Stimulated activated CD8-positive, alpha-beta memory T cell treated with anti-CD3 and anti-CD28 coated beads, Interleukin-4, amount 100 ng/mL, for 24 hours (primary cell): Measurements from ENCODE around the gene EPG5.
"Not testable (repeated sequence)": the region's sequence is repeated elsewhere in the genome, so short reads cannot be mapped to it uniquely, and the experiment has no call there.

Experiments used
- DNase-seq: peaks from one replicate; pipeline ENCODE4 v3.0.0-alpha.2; 2020; ENCODE audit warnings: low read depth

The EPG5 gene, protein sequence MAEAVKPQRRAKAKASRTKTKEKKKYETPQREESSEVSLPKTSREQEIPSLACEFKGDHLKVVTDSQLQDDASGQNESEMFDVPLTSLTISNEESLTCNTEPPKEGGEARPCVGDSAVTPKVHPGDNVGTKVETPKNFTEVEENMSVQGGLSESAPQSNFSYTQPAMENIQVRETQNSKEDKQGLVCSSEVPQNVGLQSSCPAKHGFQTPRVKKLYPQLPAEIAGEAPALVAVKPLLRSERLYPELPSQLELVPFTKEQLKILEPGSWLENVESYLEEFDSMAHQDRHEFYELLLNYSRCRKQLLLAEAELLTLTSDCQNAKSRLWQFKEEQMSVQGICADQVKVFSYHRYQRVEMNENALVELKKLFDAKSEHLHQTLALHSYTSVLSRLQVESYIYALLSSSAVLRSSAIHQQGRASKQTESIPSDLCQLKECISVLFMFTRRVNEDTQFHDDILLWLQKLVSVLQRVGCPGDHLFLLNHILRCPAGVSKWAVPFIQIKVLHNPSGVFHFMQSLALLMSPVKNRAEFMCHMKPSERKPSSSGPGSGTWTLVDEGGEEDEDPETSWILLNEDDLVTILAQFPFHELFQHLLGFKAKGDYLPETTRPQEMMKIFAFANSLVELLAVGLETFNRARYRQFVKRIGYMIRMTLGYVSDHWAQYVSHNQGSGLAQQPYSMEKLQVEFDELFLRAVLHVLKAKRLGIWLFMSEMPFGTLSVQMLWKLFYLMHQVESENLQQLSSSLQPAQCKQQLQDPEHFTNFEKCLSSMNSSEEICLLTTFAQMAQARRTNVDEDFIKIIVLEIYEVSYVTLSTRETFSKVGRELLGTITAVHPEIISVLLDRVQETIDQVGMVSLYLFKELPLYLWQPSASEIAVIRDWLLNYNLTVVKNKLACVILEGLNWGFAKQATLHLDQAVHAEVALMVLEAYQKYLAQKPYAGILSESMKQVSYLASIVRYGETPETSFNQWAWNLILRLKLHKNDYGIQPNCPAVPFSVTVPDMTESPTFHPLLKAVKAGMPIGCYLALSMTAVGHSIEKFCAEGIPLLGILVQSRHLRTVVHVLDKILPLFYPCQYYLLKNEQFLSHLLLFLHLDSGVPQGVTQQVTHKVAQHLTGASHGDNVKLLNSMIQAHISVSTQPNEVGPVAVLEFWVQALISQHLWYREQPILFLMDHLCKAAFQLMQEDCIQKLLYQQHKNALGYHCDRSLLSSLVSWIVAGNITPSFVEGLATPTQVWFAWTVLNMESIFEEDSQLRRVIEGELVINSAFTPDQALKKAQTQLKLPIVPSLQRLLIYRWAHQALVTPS (N-terminal part only)

GRCh38 chr18:45967007-45967706 is at the start of gene EPG5:
Gene EPG5 (minus strand): TSS chr18:45967329. CDS start chr18:45967239, 90 bp downstream.
- DNase-seq: peak; percentile 88

DNA sequence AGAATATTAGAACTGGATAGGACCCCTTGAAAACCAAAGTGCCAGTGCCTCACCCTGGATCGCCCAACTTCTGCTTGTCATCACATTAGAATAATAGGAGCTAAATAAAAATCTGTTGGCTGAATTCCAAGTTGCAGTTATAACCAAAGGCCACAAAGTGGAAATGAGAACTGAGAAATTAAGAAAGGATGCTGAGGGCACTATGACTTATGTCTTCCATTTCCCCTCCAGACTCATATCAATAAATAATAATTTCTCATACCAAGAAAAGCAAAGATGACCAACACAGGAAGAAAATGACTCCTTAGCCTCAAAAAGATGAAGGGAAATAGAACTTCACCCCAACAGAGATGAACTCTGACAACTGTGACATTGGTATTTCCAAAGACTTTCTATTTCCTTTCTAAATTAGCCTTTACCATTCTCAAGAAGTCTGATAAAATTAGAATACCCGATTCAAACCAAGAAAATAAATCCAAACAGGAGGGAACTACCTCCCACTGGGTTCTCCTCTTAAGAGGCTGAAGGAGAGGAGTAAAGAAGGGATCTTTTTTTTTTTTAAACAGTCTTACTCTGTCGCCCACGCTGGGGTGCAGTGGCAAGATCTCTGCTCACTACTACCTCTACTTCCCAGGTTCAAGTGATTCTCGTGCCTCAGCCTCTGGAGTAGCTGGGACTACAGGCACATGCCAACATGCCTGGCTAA is 46.5 kb upstream of the EPG5 start:
- DNase-seq: no peak

DNA sequence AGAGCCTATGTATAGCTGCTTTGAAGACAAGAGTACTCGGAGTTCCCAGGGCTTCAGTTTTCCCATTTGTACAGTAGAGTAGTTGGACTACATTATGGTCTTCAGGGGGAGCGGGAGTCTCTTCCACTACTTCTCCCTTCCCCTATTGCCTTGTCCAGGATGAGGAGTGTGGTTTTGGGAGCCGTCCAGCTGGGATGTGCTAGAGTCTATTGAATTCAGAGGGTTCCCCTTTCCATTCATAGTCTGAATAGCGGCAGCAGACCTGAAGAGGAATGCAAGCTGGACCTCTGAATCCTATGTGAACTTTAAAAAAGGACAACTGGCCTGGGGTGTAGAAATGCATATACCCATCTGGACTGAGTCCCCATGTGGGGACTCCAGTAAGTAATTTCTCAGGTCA is 43.5 kb upstream of the EPG5 start:
- no peak for DNase-seq

- no peak for DNase-seq
Observed at GRCh38 chr18:46010050-46010449, 42.9 kb upstream of the EPG5 start.

GRCh38 chr18:46009125-46009840 is 42.2 kb upstream of the EPG5 start:
- DNase-seq: no peak

DNA sequence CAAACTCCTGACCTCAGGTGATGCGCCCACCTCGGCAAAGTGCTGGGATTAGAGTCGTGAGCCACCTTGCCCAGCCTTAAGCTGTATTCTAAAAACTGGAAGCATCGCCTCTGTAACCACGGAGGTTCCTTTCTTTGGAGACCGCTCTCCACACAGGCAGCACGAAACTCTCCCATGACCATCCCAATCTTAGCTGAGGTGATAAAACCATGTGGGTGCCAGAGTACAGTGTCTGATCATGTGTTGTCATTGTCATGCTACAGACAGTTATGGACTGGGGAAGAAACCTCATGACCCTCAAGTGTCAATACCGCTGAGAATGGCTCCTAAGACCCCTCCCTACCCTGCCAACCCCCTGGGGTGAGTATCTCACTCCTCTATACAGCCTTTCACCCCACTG is 41.4 kb upstream of the EPG5 start:
- no peak for DNase-seq

GRCh38 chr18:46007165-46007564 is 40.0 kb upstream of the EPG5 start:
- no peak for DNase-seq

DNA sequence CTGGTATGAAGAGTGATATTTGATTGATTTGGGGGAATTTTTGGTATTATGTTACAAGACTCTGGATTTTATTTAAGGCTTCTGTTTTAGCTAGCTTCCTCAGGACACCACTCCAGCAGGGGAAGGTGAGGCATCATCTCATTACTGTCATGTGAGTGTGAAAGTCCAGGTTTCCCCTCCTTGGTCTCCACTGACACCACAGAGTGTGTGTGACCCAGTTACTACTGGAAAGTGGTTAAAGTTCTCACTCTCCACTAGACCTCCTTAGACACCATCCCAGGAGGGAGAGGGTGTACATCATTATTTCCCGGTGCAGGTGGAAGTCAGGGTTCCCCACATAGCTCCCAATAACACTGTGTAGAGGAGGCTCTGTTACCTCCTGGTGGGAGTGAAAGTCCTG is 35.8 kb upstream of the EPG5 start:
- no peak for DNase-seq

- DNase-seq: no peak
Observed at GRCh38 chr18:46001892-46002291, 34.8 kb upstream of the EPG5 start.

DNA sequence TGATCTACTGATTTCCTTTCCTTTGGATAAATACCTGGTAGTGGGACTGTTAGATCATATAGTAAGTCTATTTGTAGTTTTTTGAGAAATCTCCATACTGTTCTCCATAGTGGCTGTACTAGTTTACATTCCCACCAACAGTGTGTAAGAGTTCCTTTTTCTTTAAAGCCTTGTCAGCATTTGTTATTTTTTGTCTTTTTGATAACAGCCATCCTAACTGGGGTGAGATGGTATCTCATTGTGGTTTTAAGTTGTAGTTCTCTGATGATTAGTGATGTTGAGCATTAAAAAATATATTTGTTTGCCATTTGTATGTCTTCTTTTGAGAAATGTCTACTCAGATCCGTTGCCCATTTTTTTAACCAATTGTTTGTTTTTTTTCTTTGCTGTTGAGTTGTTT is 33.9 kb upstream of the EPG5 start:
- no peak for DNase-seq

DNA sequence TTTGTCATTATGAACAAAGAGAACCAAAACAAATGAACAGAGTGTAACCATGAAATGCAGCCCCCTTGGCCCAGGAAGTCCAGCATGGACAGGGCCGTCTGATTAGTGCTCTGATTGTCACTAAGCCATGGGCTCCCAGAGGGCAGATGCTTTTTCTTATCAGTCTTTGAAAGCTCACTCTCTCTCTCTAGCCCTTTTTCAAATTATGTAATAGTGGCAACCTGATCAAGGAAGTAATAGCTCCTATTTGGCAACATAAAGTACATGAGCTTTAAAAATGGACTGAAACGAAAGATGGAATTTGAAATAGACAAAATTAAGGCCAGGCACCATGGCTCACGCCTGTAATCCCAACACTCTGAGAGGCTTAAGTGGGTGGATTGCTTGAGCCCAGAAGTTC is 32.4 kb upstream of the EPG5 start:
- no peak for DNase-seq

- no peak for DNase-seq
Observed at GRCh38 chr18:45998244-45998643, 31.1 kb upstream of the EPG5 start.

DNA sequence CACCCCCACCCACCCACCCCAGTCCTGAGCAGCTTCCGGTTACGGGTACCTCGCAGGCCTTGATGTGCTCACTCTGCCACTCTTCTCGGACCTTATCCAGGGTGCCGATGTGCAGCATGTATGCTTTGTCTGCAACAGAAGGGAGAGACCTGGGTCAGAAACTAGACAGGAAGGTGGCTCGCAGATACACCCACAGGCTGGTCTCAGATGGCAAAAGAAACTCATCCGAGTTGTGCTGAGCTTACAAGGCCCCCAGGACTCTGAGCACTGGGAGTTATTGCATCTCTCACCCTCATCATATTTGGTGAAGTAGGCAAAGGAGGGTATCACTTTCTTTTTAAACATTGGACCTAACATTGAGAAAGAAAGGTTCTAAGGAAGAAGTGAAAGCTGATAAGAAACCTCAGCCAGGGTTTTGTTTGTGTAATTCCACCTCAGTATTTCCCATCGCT is 30.6 kb upstream of the EPG5 start:
- peak; percentile 10 for DNase-seq

- no peak for DNase-seq
Observed at GRCh38 chr18:45995461-45995860, 28.3 kb upstream of the EPG5 start.

DNA sequence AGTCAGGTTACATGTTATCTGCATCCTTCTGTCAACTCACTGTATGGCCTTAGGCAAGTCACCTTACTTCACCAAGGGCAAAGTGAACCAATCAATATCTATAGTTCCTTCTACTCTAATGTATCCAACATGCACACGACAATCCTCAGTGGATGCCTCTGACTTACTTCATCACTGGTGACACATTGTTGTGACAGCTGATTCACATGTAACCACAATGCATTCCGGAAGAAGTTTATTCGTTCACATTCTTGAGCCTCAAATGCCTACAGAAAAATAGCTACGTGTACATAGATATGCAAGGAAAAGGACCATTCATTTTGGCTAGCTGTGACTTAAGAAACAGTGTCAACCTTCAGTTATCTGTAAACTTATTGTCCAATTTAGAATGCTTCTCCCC is 26.3 kb upstream of the EPG5 start:
- no peak for DNase-seq

GRCh38 chr18:45992527-45992926 is 25.4 kb upstream of the EPG5 start:
- DNase-seq: not testable (repeated sequence)

DNA sequence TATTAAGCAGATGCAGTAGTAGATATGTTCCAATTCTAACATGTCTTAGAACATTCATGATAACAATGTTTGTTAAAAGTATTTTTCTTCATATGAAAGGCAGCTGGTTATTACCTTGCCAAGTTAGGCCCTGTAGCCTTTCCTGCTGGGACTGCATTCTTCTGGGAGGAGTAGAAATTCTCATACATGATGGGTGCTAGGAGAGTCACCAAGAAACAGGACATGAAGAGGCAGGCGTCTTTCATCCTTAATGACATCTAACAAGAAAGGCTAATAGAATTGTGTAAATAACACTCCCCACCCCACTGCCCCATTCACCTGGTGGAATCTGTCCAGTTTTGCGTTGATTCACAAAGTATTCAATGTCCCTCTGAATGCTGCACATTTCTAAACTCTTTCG is 24.7 kb upstream of the EPG5 start:
- DNase-seq: no peak

- DNase-seq: no peak
Observed at GRCh38 chr18:45984546-45985235, 17.6 kb upstream of the EPG5 start.

DNA sequence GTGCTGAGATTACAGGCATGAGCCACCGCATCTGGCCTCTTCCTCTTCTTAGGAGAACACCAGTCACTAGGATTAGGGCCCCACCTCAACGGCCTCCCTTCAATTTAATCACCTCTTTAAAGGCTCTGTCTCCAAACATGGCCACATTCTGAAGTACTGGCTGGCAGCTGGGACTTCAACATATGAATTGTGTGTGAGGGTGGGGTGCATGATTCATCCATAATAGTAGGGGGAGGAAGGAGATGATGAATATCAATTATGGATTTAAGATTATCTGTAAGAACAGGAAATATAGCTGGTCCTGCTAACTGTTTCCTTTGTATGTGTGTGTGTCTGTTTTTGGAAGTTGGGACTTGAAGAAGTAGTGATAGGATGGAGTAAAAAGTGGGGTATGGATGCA is 14.7 kb upstream of the EPG5 start:
- no peak for DNase-seq

DNA sequence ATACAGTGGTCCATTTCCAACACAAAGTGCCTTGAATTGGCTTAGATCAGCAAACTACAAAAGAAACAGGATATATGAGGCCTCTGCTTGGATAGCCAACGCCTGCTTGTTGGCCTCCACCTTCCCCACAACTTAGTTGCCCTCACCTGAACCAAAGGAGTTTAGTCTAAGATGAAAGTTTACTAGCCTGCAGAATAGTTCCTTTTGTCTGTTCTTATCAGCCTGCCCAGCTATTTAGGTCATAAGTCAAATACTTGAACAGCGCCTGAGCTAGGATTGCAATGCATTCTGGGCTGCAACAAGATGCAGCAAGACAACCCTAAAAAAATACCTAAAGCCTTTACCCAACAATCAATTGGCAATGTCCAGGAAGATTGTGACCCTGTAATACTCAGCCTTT is 13.1 kb upstream of the EPG5 start:
- DNase-seq: no peak
